ENCODE data around the gene SH3RF2. TPM values are rescaled to one million over a fixed set of nuclear protein-coding genes. Genes with fewer than 3 reads are reported as not detected.
A peak's percentile ranks its signal among the peaks of the same experiment; 100 is the strongest.

Gene SH3RF2
- total RNA-seq, 1 experiment from 2014 or later, result 7.9 TPM

DNA sequence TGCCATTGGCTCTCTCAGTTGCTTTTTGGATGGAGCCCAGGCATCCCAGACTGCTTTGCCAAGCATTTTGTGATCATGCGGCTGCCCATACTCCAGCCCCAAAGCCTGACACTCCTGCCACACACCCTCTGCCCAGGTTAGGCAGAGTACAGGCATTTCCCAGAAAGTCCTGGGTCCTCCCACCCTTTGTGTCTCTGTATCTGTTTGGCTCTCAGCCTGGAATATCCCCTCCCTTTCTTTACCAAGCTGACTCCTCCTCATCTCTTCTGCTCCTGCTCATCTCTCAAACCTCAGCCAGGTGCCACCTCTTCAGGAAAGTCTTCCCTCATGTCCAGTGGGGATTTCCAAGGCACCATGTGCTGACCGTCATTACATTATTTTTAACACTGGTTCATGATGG lies 14.3 kb upstream of the SH3RF2 start:
- DNase-seq (ENCODE audit: low read depth), result no peak

- no peak for DNase-seq (ENCODE audit: low read depth)
These were observed 13.0 kb upstream of the SH3RF2 start for GRCh38 chr5:145923405-145923804.

DNA sequence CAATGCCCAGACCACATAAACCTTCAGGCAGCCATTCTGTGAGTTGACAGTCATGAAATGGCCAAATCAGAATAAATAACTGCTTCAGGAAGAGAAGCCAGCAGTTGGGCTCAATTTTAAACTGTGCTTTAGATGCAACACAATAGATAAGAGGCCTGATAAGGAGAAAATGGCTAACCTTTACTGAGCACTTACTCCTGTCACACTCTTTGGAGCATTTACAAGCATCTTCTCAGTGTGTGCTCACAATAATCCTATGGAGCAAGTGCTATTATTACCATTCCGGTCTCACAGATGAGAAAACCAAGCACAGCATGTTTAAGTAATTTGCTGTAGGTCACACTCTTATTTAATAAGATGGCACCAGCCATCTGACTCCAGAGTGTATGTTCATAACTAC lies 11.5 kb upstream of the SH3RF2 start:
- no peak for DNase-seq (ENCODE audit: low read depth)

GRCh38 chr5:145925353-145925752 lies 11.0 kb upstream of the SH3RF2 start:
- peak; percentile 84 for DNase-seq (ENCODE audit: low read depth)

DNA sequence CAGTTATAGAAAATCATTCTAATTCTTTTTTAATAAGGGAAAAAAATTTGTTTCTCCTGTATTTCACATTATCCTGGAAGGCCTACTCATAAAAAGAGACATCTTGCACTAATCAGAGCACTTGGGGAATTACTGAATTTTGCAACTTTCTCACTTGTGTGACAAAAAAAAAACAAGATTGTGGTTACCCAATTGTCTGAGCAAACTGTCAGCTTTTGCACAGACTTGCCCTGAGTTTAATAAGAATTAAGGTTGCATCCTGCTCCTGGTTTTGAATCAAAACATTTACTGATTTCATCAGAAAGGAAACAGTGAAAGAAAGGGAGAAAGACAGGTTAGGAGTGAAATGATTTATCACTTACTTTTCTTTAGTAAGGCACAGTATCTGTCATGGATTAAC lies 10.6 kb upstream of the SH3RF2 start:
- peak; percentile 51 for DNase-seq (ENCODE audit: low read depth)

DNA sequence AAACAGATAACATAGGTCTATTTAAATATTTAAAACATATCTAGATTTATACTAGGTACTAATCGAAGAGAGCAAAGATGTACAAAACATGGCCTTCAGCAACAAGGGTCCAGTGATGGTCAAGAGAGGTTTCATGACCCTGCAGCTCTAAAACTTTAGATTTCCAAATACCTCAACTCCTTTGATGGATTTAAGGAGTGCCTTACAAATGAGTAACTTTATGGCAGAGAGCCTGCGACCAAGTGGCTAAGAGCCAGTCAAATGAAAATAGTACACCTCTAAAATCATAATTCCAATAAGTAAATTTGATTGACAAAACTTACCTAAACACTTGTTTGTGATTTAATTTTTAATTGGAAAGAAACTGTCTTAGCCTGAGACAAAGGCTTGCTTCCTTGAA lies 4.7 kb upstream of the SH3RF2 start:
- peak; percentile 37 for DNase-seq (ENCODE audit: low read depth)

- DNase-seq (ENCODE audit: low read depth), result peak; percentile 53
These were observed 2.1 kb upstream of the SH3RF2 start for GRCh38 chr5:145934276-145934675.

DNA sequence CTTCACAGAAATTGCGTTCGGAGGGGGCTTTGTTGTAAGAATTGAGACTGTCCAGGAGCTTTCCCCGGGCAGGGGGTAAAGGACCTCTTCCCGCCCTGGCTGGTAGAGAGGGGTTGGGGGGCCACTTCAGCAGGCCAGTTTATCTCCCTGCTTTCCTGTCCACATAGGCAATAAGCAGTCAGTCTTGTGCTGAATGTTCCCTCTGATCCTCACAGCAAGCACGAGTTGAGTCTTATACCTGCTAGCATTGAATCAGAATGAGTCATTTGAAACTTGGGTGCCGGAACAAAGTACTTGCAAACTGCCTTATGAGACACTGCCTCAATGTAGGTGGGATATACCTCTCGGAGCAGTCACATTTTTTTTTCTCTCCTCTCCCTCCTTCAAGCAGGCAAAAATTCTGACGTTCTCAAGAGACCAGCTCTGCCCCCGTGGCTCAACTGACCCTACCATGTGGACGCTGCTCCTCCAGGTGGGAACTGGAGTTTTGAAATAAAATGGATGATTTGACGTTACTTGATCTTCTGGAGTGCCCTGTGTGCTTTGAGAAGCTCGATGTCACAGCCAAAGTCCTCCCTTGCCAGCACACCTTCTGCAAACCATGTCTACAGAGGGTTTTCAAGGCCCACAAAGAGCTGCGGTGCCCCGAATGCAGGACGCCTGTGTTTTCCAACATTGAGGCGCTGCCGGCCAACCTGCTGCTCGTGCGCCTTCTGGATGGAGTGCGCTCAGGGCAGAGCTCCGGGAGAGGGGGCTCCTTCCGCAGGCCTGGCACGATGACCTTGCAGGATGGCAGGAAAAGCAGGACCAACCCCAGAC lies 1.3 kb downstream of the SH3RF2 start:
- peak; percentile 64 for DNase-seq (ENCODE audit: low read depth)

DNA sequence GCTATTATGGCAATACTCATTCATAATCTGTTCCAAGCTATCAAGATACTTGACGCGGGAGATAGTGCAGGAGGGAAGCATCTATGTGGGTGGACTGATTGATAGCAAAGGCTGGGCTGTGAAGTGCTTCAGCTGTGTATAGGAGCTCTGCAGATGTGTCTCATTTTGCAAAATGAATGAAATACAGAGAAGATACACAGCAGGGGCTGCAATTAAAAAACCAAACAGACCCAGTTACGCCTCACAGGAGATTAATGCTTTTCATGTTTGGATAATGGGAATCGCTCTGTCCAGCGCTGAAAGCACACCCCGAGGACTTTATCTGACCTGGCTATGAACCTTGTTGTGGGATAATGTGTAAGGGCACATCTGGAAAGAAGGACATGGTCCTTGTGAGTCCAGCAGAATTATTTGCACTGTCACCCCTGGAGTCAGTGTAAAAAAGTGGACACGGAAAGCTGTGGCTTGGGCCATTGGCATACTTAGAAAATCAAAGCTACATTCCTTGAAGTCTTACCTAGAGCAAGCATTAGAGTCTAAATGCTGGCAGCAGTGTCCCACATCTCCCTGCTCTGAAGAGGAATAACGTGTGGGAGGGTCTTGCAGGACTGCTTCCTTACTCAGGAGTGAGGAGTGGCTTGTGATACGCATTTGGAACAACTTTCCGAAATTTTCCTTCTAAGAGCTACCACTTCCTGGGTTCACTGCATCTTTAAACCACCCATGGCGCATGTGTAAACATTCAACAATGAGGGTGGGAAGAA lies 2.6 kb downstream of the SH3RF2 start:
- DNase-seq (ENCODE audit: low read depth), result peak; percentile 82

DNA sequence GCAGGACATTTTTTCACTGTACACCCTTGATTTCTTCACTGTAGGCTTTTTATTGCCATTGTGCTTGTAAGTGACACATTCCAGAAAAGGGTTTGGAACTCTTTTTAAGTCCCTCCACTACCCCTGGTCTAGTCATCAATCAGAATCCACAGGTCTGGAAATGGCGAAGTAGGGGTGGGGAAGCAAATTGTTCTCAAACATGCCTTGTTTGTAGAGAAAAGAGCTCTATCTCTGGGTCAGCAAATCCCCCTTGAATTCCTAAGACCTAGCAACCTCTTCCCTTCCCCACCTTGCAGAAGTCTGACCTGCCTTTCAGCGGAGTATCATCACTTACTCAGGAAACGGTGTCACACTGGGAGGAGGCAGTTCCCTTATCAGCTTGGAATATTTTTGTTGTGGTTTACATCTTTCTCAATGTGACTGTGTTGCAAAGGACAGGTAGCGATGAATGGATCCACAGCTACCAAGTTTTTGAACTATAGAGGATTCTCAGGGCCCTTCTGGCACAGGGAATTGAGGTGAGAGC lies 3.2 kb downstream of the SH3RF2 start:
- no peak for DNase-seq (ENCODE audit: low read depth)

DNA sequence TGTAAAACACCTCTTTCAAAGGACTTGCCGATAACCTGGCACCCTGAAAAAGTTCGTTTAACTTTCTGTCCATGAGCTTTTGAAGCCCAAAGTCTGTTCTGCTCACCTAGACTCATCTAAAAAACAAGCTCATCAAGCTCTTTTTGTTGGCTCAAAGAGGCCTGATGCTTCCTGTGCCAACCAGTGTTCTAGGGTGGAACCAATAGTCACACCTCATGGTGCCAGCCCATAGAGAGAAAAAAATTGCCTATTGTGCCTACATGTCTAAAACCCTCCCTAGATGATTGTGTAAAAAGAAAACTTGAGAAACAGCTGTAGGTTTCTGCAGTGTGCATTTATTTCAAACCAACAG lies 4.7 kb downstream of the SH3RF2 start:
- no peak for DNase-seq (ENCODE audit: low read depth)

DNA sequence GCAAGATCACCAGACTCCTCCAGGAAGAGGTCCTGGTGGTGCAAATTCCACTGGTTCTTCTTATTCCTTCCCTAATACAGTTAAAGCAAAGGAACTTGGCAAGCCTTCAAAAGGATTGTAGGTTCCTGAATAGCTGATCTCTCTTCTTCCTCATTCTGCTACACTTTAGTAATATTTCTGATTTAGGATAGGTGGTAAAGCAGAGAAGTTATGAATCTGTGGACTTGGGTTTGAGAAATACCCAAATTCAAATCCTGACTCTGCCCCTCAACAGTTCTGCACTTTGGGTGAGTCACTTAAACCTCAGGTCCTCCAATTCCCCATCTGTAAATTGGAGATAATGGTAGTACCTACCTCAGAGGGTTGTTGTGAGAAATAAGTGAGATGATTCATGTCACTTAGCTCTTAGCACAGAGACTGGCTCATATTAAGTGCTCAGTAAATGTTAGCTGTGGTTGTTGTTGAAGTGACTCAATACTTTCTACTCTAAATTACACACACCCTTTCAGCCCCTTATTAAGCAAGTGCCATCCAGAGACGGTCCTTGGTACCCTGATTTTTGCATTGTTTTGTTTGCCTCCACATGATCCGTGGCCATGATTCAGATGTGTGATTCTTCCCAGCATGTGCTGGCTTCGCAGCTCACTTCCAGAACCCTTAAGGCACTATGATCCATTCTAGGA lies 5.2 kb downstream of the SH3RF2 start:
- DNase-seq (ENCODE audit: low read depth), result peak; percentile 69

- DNase-seq (ENCODE audit: low read depth), result no peak
These were observed 5.8 kb downstream of the SH3RF2 start for GRCh38 chr5:145942201-145942600.

DNA sequence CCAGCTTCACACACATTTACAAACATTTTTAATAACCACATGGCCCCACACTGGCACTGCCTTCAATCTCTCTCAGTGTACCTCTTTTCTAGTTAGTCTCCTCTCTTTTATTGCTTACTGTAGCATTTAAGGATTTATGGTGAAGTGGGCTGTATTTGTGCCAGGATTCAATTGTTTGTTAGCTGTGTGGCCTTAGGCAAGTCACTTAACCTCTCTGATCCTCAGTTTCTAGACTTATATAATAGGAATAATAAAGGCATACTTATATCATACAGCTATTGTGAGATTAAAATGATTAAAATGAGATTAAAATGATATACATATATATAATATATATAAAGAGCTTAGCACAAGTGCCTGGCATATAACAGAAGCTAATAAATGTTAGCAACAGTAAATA lies 6.4 kb downstream of the SH3RF2 start:
- DNase-seq (ENCODE audit: low read depth), result no peak

- DNase-seq (ENCODE audit: low read depth), result peak; percentile 45
These were observed 7.3 kb downstream of the SH3RF2 start for GRCh38 chr5:145943674-145944121.

GRCh38 chr5:145944328-145944727 lies 8.0 kb downstream of the SH3RF2 start:
- DNase-seq (ENCODE audit: low read depth), result no peak

GRCh38 chr5:145945620-145946111 lies 9.3 kb downstream of the SH3RF2 start:
- no peak for DNase-seq (ENCODE audit: low read depth)

- peak; percentile 91 for DNase-seq (ENCODE audit: low read depth)
These were observed 9.9 kb downstream of the SH3RF2 start for GRCh38 chr5:145946112-145946861.

DNA sequence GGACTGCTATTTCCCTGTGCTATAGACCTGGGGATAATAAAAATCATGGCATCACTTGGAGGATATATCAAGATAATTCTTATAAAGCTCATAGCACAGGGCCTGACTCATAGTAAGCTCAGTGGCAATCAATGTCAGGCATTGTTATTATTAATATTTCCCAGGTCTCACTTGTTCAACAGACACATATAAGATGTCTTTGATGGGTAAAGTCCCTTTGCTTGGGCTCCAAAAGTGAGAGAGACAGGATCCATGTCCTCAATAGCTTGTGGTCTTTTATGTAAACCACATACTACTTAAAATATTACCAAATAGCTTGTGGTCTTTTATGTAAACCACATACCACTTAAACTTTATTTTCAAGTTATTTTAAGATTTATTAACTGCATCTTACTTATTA lies 11.2 kb downstream of the SH3RF2 start:
- DNase-seq (ENCODE audit: low read depth), result no peak

GRCh38 chr5:145948047-145948446 lies 11.7 kb downstream of the SH3RF2 start:
- DNase-seq (ENCODE audit: low read depth), result no peak

GRCh38 chr5:145948921-145949320 lies 12.5 kb downstream of the SH3RF2 start:
- no peak for DNase-seq (ENCODE audit: low read depth)
